PFSK-1 (cell line): Measurements from ENCODE around the gene RTN1.

Source experiments
- FOXP2 ChIP-seq: optimal IDR thresholded peaks from 2 replicates; pipeline ENCODE3; 2011; ENCODE audit warnings: borderline replicate concordance, control low read depth, inconsistent platforms; ENCODE audit not compliant: insufficient read depth; ENCODE audit errors: extremely low read length, extremely low read depth
- POLR2AphosphoS5 ChIP-seq: IDR thresholded peaks from 2 replicates; pipeline ENCODE4 v1.6.1; 2012; ENCODE audit warnings: low read depth, mild to moderate bottlenecking, control low read depth, low read length, moderate library complexity

DNA sequence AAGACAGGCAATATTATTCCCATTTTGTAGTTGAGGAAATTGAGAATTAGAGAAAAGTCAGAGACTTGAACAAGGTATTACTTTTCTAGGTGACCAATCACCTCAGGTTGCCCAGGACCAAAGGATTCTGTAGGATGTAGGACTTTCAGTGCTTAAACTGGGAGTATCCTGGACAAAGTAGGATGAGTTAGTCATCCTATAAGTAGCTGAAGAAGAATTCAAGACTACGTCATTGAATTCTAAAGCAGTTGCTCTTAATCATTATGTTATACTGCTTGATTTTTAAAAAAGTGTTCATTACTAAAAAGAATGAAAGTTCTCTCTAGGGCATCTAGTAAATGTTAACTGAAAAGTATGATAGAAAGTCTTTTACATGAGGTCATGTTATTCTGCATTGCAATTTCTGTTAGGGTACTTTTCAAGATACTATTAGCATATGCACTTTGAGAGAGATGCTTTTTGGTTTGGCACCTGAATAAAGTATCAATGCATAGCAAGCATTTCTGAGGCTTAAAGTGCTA, 101.7 kb downstream of the RTN1 start:
- no peak for TF ChIP-seq POLR2AphosphoS5
- no peak for TF ChIP-seq FOXP2
